SHP77 (cell line): Measurements from ENCODE around the gene PIAS4.
A peak's percentile ranks its signal among the peaks of the same experiment; 100 is the strongest.

ENCODE experiments used
- DNase-seq, 2 experiments: peaks; one replicate each; lab custom pipeline; 2025; lab: John Stamatoyannopoulos, UW

PIAS4 gene

GRCh38 chr19:3977242-3978143 is 30.0 kb upstream of the PIAS4 start:
- DNase-seq: no peak

GRCh38 chr19:3978145-3978544 is 29.4 kb upstream of the PIAS4 start:
- no peak for DNase-seq

- no peak for DNase-seq
These were observed 28.3 kb upstream of the PIAS4 start for GRCh38 chr19:3979289-3979673.

DNA sequence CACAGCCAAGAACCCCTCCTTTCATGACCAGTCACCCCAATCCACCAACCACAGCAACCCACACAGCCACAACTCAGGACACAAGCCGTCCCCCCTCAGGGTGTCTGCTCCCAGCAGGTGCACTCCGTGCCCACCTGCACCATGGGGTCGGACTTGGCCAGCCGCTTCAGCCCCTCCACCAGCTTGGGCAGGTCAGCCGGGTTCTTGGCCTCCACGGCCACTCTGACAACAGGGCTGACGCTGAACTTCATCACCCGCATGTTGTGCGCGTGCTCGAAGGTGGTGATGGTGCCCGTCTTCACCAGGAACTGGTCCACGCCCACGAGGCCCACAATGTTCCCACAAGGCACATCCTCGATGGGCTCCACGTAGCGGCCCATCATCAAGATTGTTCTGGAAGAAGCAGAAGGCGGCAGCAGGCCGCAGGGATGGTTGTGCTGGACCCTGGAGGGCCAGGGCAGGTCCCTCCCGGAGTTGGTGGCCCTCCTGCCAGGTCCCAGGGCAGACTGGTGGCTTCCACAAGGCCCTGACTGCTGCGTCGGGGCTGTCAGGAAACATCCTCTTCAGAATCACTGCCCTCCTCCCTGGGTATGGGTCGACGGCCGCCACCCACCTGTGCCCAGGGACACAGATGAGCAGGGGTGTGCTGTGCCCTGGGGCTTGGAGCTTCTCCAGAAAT is 27.7 kb upstream of the PIAS4 start:
- no peak for DNase-seq

DNA sequence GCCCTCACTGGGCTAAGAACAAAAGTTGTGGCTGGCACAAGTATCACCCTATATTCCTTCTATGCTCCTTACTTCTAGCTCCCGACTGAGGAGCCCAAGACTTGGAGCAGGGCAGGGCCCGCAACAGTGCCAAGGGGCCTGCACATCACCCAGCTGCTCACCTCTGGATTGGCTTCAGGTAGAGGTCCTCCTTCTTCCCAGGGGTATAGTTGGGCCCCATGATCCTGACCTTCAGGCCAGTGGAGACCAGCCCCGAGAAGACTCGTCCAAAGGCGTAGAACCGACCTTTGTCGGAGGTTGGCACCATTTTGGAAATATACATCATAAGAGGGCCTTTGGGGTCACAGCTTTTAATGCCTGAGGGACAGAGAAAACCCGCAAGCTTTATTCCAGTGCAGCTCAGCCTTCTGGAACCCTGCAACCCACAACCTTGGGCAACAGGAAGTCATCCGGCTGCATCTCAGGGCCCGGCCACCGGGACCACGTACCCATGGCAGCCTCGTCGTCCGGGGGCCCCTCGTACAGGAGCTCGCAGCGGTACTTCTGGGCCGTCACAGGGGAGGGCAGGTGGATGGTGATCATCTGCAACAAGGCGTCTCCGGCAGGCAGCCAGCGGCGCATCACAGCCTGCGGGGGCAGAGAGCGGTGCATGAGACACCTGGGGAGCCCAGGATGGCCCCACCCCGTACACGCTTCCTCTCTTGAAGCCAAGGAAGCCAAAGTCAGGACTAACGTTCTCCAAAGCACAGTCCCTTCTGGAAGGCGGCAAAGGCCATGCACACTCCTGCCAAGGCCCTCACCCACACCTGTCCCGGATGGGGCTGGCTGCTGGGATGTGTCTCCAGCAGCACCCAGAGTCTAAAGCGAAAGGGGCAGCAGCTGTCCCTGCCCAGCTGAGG is 26.9 kb upstream of the PIAS4 start:
- DNase-seq: no peak

DNA sequence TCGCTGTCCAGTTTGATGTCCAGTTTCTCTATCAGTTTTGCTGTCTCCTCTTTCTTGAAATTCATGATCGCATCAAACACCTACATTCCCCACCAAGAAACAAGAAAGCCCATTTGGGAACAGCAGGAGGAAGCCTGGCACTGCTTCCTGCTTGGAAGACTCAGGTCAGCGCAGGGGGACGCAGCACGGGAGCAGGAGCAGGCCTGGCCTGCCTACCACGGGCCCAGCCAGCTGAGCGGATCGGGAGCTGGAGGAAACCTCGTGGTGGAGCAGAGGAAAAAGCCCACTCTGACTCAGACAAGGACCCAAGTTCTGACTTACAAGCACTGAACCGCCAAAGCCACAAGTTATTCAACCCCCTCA is 26.2 kb upstream of the PIAS4 start:
- no peak for DNase-seq

GRCh38 chr19:3981736-3982681 is 25.5 kb upstream of the PIAS4 start:
- DNase-seq: no peak

- DNase-seq: no peak
These were observed 24.6 kb upstream of the PIAS4 start for GRCh38 chr19:3982701-3983541.

DNA sequence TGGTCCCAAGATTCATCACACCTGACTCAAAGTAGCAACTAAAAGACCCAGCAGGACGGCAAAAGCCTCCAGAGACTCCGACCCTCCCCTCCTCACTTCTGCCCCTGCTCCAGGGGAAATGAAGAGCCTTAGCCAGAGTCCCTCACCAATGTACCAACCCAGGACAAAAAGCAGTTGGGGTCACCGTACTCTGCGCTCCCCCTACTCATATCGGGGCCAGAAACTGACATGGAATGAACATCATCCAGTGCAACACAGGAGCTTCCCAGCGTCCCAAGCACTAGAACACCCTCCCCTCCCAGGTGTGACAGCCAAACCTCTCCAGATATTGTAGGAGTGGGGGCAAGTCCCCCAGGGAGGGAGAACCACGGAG is 24.0 kb upstream of the PIAS4 start:
- DNase-seq: no peak

GRCh38 chr19:3983936-3984583 is 23.5 kb upstream of the PIAS4 start:
- no peak for DNase-seq

- no peak for DNase-seq
These were observed 23.0 kb upstream of the PIAS4 start for GRCh38 chr19:3984584-3984907.

DNA sequence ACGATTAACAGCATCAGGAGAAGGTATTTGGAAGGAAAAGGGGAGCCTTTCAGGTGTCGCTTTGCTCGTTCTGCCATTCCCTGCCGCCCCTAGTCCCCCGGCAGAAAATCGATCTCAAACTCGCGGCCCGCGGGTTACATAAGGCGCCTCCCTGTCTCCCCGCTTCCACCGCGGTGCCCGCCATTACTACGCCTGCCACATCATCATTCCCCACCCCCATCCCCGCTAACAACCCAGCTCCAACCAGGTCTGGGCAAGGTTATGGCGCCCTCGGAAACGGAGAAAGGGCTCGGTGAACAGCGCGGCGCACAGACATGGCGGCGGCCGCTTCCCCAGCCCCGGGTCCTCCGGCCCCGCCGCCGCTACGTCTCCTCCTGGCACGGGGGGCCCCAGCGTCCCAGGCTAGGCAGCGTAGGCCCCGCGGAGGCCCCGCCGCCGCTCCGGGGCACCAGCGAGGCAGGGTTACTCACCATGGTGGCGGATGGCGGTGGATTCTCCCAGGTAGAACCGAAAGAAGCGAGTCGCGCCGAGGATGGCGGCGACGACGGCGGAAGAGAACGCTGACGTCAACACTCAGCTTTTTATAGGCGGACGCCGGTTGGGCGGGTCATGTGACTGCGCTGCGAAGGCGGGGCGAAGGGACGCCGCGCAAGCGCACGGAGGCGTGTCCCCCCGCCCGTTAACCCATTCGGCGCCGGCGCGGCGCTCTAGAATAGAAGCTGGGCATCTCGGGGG is 22.5 kb upstream of the PIAS4 start, which contains the start of gene EEF2:
TSS of gene EEF2 (minus strand) at position 556 of the 735 bp plus-strand sequence. CDS start at position 473, 83 bp downstream.
- peak; percentile 70 to 82 for DNase-seq

DNA sequence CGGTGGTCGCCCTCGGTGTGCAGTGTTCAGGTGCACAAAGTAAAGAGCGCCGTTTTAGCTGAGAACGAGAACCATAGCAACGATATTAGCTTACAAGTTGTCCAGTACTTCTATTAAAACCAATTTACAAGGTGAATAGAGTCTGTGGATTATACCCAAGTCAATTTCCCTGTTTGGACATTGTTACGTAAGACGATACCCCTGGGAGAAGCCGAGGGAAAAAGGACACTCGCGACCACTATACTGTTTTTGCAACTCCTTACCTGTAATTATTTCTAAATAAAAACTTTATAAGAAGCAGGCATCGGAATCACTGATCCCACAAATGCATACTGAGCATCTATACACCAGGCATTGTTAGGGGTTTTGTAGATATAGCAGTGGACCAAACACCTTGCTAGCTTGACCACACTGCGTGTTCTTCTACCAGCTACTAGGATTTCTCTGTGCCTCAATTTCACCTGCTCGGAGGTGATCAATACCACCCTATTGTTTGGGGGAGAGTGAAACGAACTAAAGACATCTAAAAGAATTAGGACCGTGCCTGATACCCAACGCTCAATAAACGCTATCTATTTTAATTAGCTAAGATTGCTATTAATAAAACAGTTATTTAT is 21.8 kb upstream of the PIAS4 start:
- no peak for DNase-seq

GRCh38 chr19:3986260-3987041 is 21.1 kb upstream of the PIAS4 start:
- DNase-seq: peak; percentile 74 to 80

GRCh38 chr19:3987619-3988371 is 19.7 kb upstream of the PIAS4 start:
- DNase-seq: peak; percentile 52 to 82

DNA sequence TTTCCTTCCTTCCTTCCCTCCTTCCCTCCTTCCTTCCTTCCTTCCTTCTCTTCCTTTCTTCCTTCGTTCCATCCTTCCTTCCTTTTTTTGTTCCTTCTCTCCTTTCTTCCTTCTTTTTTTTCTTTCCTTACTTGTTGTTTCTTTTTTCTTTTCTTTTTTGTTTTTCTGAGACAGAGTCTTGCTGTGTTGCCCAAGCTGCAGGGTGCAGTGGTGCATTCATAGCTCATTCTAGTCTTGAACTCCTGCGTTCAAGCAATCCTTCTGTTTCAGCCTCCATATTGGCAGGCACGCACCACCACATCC is 16.8 kb upstream of the PIAS4 start:
- no peak for DNase-seq

DNA sequence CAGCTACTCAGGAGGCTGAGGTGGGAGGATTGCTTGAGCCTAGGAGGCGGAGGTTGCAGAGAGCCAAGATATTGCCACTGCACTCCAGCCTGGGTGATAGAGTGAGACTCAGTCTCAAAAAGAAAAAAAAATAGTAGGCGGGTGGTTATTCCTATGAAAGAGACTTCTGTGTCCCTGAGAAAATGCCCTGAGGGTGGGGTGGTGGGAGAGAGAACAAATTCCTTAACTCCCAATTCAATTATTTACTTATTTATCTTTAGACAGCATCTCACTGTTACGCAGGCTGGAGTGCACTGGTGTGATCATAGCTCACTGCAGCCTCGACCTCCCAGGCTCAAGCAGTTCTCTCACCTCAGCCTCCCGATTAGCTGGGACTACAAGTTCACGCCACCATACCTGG is 11.9 kb upstream of the PIAS4 start:
- no peak for DNase-seq
